ENCODE results near the gene MAN1C1. TPM values are rescaled to one million over a fixed set of nuclear protein-coding genes. Genes with fewer than 3 reads are reported as not detected.

MAN1C1 gene
- total and polyA plus RNA-seq, 10 of the 15 experiments (the other 5 are each of a cell fraction or from before 2014, with no cell fraction given): 0.12 to 0.56 (median 0.22) TPM; not detected in 3

DNA sequence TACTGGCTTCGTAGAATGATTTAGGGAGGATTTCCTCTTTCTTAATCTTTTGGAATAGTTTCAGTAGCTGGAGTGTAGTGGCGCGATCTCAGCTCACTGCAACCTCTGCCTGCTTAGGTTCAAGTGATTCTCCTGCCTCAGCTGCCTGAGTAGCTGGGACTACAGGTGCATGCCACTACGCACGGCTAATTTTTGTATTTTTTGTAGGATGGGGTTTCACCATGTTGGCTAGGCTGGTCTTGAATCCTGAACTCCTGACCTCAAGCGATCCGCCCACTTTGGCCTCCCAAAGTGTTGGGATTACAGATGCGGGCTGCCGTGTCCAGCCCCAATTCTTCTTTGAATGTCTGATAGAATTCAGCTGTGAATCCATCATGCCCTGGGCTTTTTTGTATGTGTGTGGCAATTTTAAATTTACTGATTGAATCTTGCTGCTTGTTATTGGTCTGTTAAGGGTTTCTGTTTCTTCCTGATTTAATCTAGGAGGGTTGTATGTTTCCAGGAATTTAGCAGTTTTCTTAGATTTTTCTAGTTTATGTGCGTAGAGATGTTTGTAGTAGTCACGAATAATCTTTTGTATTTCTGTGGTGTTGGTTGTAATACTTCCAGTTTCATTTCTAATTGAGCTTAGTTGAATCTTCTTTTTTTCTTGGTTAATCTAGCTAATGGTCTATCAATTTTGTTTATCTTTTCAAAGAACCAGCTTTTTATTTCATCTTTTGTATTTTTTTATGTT is 15.3 kb downstream of the MAN1C1 start:
- WGBS (ENCODE audit: insufficient coverage, insufficient replicate concordance, low lambda C conversion rate, missing lambda C conversion rate): 69% methylated on average over 11 of the region's 11 CpGs
- no peak for DNase-seq (ENCODE audit: low read depth, low spot score)
- Histone ChIP-seq H3K4me1 (ENCODE audit: control insufficient read depth, insufficient read depth, low read length) (peaks cover 4% of the 10 kb centered on the region; the same call in 1 of the 2 replicates), H2AFZ (ENCODE audit: control insufficient read depth, low read depth, low read length) (no peak overlapping the region), H3K36me3 (ENCODE audit: control insufficient read depth in 2 of 2, insufficient read depth in 2 of 2, low read length in 1 of 2) (no peaks in the 10 kb centered on the region), H3K9me3 (replicated peaks; ENCODE audit: control insufficient read depth, insufficient read depth, low read length) (peaks cover 1% of the 10 kb centered on the region), H3K4me3 (no peak overlapping the region), H3K4me2 (ENCODE audit: control insufficient read depth, insufficient read depth) (no peak overlapping the region), H4K20me1 (ENCODE audit: control insufficient read depth, insufficient read depth) (no peaks in the 10 kb centered on the region), H3K79me2 (ENCODE audit: control insufficient read depth, insufficient read depth, low read length) (no peaks in the 10 kb centered on the region), H3K9ac (ENCODE audit: control insufficient read depth, insufficient read depth, low read length) (no peak overlapping the region), H3K27ac (ENCODE audit: control insufficient read depth, insufficient read depth) (no peak overlapping the region), H3K27me3 (replicated peaks in 1 of 2; ENCODE audit: control insufficient read depth in 2 of 2, insufficient read depth in 2 of 2, low read length in 1 of 2) (no peaks in the 10 kb centered on the region)
- TF ChIP-seq BACH1 (IDR thresholded peaks at IDR 0.05; ENCODE audit: borderline replicate concordance) (no peak), SUPT20H (IDR thresholded peaks at IDR 0.05; ENCODE audit: borderline replicate concordance, control insufficient read depth, low read depth, low read length) (no peak), BRCA1 (IDR thresholded peaks at IDR 0.05; ENCODE audit: low read depth, low read length) (no peak), FOS (IDR thresholded peaks at IDR 0.05; ENCODE audit: borderline replicate concordance, extremely low read depth, insufficient read length) (no peak), ATF7 (IDR thresholded peaks at IDR 0.05; ENCODE audit: low read depth) (no peak)
- TF ChIP-seq, protein P1, sequence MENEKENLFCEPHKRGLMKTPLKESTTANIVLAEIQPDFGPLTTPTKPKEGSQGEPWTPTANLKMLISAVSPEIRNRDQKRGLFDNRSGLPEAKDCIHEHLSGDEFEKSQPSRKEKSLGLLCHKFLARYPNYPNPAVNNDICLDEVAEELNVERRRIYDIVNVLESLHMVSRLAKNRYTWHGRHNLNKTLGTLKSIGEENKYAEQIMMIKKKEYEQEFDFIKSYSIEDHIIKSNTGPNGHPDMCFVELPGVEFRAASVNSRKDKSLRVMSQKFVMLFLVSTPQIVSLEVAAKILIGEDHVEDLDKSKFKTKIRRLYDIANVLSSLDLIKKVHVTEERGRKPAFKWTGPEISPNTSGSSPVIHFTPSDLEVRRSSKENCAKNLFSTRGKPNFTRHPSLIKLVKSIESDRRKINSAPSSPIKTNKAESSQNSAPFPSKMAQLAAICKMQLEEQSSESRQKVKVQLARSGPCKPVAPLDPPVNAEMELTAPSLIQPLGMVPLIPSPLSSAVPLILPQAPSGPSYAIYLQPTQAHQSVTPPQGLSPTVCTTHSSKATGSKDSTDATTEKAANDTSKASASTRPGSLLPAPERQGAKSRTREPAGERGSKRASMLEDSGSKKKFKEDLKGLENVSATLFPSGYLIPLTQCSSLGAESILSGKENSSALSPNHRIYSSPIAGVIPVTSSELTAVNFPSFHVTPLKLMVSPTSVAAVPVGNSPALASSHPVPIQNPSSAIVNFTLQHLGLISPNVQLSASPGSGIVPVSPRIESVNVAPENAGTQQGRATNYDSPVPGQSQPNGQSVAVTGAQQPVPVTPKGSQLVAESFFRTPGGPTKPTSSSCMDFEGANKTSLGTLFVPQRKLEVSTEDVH (IDR thresholded peaks at IDR 0.05; ENCODE audit: low read depth, partially characterized antibody): no peak
- TF ChIP-seq, protein P2, sequence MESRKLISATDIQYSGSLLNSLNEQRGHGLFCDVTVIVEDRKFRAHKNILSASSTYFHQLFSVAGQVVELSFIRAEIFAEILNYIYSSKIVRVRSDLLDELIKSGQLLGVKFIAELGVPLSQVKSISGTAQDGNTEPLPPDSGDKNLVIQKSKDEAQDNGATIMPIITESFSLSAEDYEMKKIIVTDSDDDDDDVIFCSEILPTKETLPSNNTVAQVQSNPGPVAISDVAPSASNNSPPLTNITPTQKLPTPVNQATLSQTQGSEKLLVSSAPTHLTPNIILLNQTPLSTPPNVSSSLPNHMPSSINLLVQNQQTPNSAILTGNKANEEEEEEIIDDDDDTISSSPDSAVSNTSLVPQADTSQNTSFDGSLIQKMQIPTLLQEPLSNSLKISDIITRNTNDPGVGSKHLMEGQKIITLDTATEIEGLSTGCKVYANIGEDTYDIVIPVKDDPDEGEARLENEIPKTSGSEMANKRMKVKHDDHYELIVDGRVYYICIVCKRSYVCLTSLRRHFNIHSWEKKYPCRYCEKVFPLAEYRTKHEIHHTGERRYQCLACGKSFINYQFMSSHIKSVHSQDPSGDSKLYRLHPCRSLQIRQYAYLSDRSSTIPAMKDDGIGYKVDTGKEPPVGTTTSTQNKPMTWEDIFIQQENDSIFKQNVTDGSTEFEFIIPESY (IDR thresholded peaks at IDR 0.05): no peak
- TF ChIP-seq, protein P3, sequence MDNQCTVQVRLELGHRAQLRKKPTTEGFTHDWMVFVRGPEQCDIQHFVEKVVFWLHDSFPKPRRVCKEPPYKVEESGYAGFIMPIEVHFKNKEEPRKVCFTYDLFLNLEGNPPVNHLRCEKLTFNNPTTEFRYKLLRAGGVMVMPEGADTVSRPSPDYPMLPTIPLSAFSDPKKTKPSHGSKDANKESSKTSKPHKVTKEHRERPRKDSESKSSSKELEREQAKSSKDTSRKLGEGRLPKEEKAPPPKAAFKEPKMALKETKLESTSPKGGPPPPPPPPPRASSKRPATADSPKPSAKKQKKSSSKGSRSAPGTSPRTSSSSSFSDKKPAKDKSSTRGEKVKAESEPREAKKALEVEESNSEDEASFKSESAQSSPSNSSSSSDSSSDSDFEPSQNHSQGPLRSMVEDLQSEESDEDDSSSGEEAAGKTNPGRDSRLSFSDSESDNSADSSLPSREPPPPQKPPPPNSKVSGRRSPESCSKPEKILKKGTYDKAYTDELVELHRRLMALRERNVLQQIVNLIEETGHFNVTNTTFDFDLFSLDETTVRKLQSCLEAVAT (IDR thresholded peaks at IDR 0.05): no peak
- no TSS peak for BruUV-seq (replicated peaks)
- ChIA-PET RAD21 (ENCODE audit: unreplicated experiment) (interaction anchor here (0.7 kb wide), 1 partner anchor 21 kb away, joined by 3 read pairs; no protein-coding TSS in a partner anchor), SMC1A (ENCODE audit: uncharacterized antibody, unreplicated experiment) (interaction anchor here (0.7 kb wide), 2 partner anchors 18 to 373 kb away, joined by 3 read pairs; no protein-coding TSS in a partner anchor), POLR2A (no interaction called here), CTCF (interaction anchor here (0.8 to 2.0 kb wide), 3 partner anchors 13 to 25 kb away, joined by 3 to 5 read pairs (median 4); no protein-coding TSS in a partner anchor)
- intact Hi-C loops (cut with micrococcal nuclease; ENCODE audit: unreplicated experiment) (no loop called here), in situ Hi-C loops (cut with MboI) (no loop called here)
- no peak for FAIRE-seq
- no peak for ATAC-seq

Measured in GM12878 (cell line).